K562 (cell line): ENCODE results near the gene ZYG11A. TPM values are rescaled to one million over a fixed set of nuclear protein-coding genes. Genes with fewer than 3 reads are reported as not detected.

ENCODE experiments used
- ATF7 ChIP-seq: fragments of 450-650 bp; IDR thresholded peaks from 2 replicates; pipeline ENCODE4 v1.7.1; 2014; ENCODE audit warnings: mild to moderate bottlenecking, moderate library complexity
- CC2D1A ChIP-seq: fragments of 450-650 bp; IDR thresholded peaks from 2 replicates; pipeline ENCODE4 v1.6.1; 2017; ENCODE audit warnings: mild to moderate bottlenecking
- CCNT2 ChIP-seq: IDR thresholded peaks from 2 replicates; pipeline ENCODE4 v1.6.1; 2011; ENCODE audit warnings: borderline replicate concordance, low read depth, mild to moderate bottlenecking, moderate library complexity, mixed read lengths, low read length; ENCODE audit not compliant: insufficient read length; ENCODE audit errors: extremely low read depth
- EGR1 ChIP-seq: fragments of 450-650 bp; conservative IDR thresholded peaks from 2 replicates; pipeline ENCODE4 v1.6.1; 2017; ENCODE audit warnings: mild to moderate bottlenecking
- HDAC3 ChIP-seq: fragments of 450-650 bp; IDR thresholded peaks from 2 replicates; pipeline ENCODE4 v1.6.1; 2018; ENCODE audit warnings: borderline replicate concordance, mild to moderate bottlenecking, moderate library complexity; ENCODE audit not compliant: partially characterized antibody
- HNRNPH1 ChIP-seq: fragments of 200-400 bp; formaldehyde crosslinking; optimal IDR thresholded peaks from 2 replicates; pipeline ENCODE3; 2017; ENCODE audit warnings: low read depth, mild to moderate bottlenecking, low read length, moderate library complexity
- HNRNPUL1 ChIP-seq: fragments of 200-400 bp; formaldehyde crosslinking; IDR thresholded peaks from 2 replicates; pipeline ENCODE4 v1.6.1; 2017; ENCODE audit warnings: low read length
- L3MBTL2 ChIP-seq: fragments of 450-650 bp; IDR thresholded peaks from 2 replicates; pipeline ENCODE4 v1.6.1; 2016; ENCODE audit warnings: mild to moderate bottlenecking, moderate library complexity
- MAFG ChIP-seq: fragments of 450-650 bp; conservative IDR thresholded peaks from 2 replicates; pipeline ENCODE4 v1.6.1; 2016; ENCODE audit warnings: missing genetic modification characterization, missing compliant biosample characterization
- MTA3 ChIP-seq: fragments of 450-650 bp; formaldehyde crosslinking; IDR thresholded peaks from 2 replicates; pipeline ENCODE4 v1.6.1; 2017; ENCODE audit warnings: mild to moderate bottlenecking, borderline replicate concordance
- MTF1 ChIP-seq: fragments of 250-450 bp; sonication (Bioruptor Pico); IDR thresholded peaks from 2 replicates; pipeline ENCODE4 v1.9.0; 2021; ENCODE audit warnings: moderate library complexity, mild to moderate bottlenecking, inconsistent platforms, borderline replicate concordance
- NFIC ChIP-seq: fragments of 450-650 bp; IDR thresholded peaks from 2 replicates; pipeline ENCODE4 v1.6.1; 2017; ENCODE audit warnings: mild to moderate bottlenecking, inconsistent platforms
- NFRKB ChIP-seq: fragments of 450-650 bp; IDR thresholded peaks from 2 replicates; pipeline ENCODE4 v1.6.1; 2016; ENCODE audit warnings: low read depth
- RAD21 ChIP-seq, 2 experiments: fragments of 250-450 bp in 1 of 2; fragments of 450-650 bp in 1 of 2; sonication (Bioruptor Pico) in 1 of 2; formaldehyde crosslinking in 1 of 2; IDR thresholded peaks in 1 of 2; conservative IDR thresholded peaks in 1 of 2; 2 replicates each; pipeline versions ENCODE4 v1.4.0 to v1.8.0; 2020 to 2022; ENCODE audit warnings: mild to moderate bottlenecking in 2 of 2, moderate library complexity in 1 of 2
- SMAD2 ChIP-seq: fragments of 150-350 bp; IDR thresholded peaks from 2 replicates; pipeline ENCODE4 v1.6.1; 2014; ENCODE audit warnings: low read depth, mild to moderate bottlenecking, low read length
- SMC3 ChIP-seq: conservative IDR thresholded peaks from 2 replicates; pipeline ENCODE4 v1.6.1; 2011; ENCODE audit warnings: low read depth, low read length, improper control_type of control experiment; ENCODE audit not compliant: insufficient read depth
- STAT5A ChIP-seq: IDR thresholded peaks from 2 replicates; pipeline ENCODE4 v1.6.1; 2012; ENCODE audit warnings: low read length, inconsistent platforms, borderline replicate concordance
- TAF7 ChIP-seq: fragments of 450-650 bp; IDR thresholded peaks from 2 replicates; pipeline ENCODE4 v1.6.1; 2016; ENCODE audit warnings: missing genetic modification characterization, missing compliant biosample characterization
- ZNF224 ChIP-seq: sonication (generic); formaldehyde crosslinking; IDR thresholded peaks from 2 replicates; pipeline ENCODE4 v1.8.0; 2022; ENCODE audit warnings: mild to moderate bottlenecking, missing genetic modification reagents
- polyA plus RNA-seq, 8 experiments: library from polyadenylated mRNA; depleted of rRNA in 4 of 8; stranded (reverse) in 5 of 8; unstranded in 3 of 8; fragments of >200 nt; fragmentation: Nextera tagmentation in 2 of 8; fragmentation: Illumina TruSeq in 1 of 8; extraction: Ambion mirVana in 2 of 8; extraction: Trizol in 1 of 8; gene quantifications; 2 replicates each; pipeline versions ENCODE4 v1.2.1 to v1.2.3, GENCODE V29; 2011 to 2014; ENCODE audit warnings: inconsistent platforms in 1 of 8, missing spikeins in 1 of 8
- total RNA-seq, 7 experiments: library from RNA; depleted of rRNA in 6 of 7; stranded (reverse); fragments of >200 nt in 6 of 7; fragmentation: Illumina TruSeq in 2 of 7; extraction: Trizol in 2 of 7; gene quantifications; 2 replicates each; pipeline versions ENCODE4 v1.2.1 to v1.2.3, GENCODE V29; 2011 to 2021; ENCODE audit warnings: low replicate concordance in 1 of 7
- TF ChIP-seq, protein P1 (sequence below), 2 experiments: fragments of 450-650 bp; conservative IDR thresholded peaks; 2 replicates each; pipeline ENCODE4 v1.6.1; 2017; ENCODE audit warnings: mild to moderate bottlenecking in 2 of 2, moderate library complexity in 2 of 2
- TF ChIP-seq, protein P2 (sequence below): fragments of 250-450 bp; sonication (Bioruptor Pico); IDR thresholded peaks from 2 replicates; pipeline ENCODE4 v1.8.0; 2022; ENCODE audit warnings: moderate library complexity, mild to moderate bottlenecking, inconsistent platforms
- TF ChIP-seq, protein P3 (sequence below): sonication (generic); formaldehyde crosslinking; IDR thresholded peaks from 2 replicates; pipeline ENCODE4 v1.8.0; 2022; ENCODE audit warnings: mild to moderate bottlenecking, missing genetic modification reagents
- TF ChIP-seq, protein P4 (sequence below): fragments of 450-650 bp; formaldehyde crosslinking; IDR thresholded peaks from 2 replicates; pipeline ENCODE4 v1.4.0; 2020; ENCODE audit warnings: mild to moderate bottlenecking, moderate library complexity
- TF ChIP-seq, protein P5 (sequence below): fragments of 450-650 bp; IDR thresholded peaks from 2 replicates; pipeline ENCODE4 v1.6.1; 2016; ENCODE audit warnings: missing biosample characterization, missing genetic modification characterization

The ZYG11A gene
- total and polyA plus RNA-seq, 9 of the 15 experiments (the other 6 are each of a cell fraction or from before 2014, with no cell fraction given), result 4.5 to 21.9 (median 14.0) TPM

DNA sequence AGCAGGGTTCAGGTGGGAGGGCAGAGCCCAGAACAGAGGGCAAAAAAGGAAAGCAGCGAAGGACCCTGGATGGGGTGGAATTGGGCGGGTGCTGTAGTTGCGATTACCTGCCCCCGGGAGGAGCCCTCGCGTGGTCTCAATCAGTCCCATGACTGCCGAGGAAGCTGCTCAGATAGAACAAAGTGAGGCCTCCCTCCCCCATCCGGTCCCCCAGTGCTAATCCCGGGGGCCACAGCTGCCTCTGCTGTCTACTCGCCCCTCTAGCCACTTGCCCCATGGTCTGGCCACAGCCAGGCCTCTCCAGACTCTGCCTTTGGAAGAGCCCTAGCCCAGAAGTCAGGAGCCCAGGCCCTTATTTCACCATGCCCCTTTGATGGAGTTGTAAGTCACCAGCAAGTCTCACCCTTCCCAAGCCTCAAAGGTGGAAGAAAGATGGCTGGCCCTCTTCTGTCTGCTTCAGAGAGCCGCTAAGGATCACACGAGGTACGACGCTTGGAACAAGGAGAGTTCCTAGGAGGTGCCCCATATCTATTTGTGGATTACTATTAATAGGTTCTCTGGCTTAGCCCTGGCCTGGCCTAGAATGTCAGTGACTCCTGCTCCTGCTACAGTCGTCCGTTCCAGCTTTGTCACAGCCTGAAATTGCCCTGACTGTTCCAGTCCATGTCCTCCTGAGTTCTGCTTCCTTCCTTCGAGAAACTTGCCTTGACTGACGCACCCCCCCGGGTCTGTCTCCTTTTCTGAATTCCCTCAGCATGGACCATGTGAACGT is 62.6 kb downstream of the ZYG11A start (continued):
- TF ChIP-seq SMC3, result peak; percentile 55; the same call in 1 of the 2 replicates
- no peak for TF ChIP-seq MTF1
- no peak for TF ChIP-seq ZNF224 (CRISPR knock-in tag)
- TF ChIP-seq HDAC3, result no peak
- TF ChIP-seq, protein P1, sequence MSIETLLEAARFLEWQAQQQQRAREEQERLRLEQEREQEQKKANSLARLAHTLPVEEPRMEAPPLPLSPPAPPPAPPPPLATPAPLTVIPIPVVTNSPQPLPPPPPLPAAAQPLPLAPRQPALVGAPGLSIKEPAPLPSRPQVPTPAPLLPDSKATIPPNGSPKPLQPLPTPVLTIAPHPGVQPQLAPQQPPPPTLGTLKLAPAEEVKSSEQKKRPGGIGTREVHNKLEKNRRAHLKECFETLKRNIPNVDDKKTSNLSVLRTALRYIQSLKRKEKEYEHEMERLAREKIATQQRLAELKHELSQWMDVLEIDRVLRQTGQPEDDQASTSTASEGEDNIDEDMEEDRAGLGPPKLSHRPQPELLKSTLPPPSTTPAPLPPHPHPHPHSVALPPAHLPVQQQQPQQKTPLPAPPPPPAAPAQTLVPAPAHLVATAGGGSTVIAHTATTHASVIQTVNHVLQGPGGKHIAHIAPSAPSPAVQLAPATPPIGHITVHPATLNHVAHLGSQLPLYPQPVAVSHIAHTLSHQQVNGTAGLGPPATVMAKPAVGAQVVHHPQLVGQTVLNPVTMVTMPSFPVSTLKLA (conservative IDR thresholded peaks at IDR 0.05), result no peak
- TF ChIP-seq ATF7, result no peak
- TF ChIP-seq EGR1, result no peak
- no peak for TF ChIP-seq HNRNPUL1
- no peak for TF ChIP-seq CCNT2
- TF ChIP-seq, protein P2, sequence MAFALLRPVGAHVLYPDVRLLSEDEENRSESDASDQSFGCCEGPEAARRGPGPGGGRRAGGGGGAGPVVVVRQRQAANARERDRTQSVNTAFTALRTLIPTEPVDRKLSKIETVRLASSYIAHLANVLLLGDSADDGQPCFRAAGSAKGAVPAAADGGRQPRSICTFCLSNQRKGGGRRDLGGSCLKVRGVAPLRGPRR (CRISPR knock-in tag), result no peak
- no peak for TF ChIP-seq SMAD2
- no peak for TF ChIP-seq TAF7
- TF ChIP-seq MAFG, result no peak
- TF ChIP-seq MTA3, result no peak; the same call in 1 of the 2 replicates
- TF ChIP-seq, protein P3, sequence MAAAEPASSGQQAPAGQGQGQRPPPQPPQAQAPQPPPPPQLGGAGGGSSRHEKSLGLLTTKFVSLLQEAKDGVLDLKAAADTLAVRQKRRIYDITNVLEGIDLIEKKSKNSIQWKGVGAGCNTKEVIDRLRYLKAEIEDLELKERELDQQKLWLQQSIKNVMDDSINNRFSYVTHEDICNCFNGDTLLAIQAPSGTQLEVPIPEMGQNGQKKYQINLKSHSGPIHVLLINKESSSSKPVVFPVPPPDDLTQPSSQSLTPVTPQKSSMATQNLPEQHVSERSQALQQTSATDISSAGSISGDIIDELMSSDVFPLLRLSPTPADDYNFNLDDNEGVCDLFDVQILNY, result no peak
- no peak for TF ChIP-seq NFRKB
- no peak for TF ChIP-seq NFIC
- TF ChIP-seq CC2D1A, result 0 out of 2 replicates have a peak, but pooled peaks have one; percentile 57
- TF ChIP-seq L3MBTL2, result peak; percentile 23; the same call in 1 of the 2 replicates
- TF ChIP-seq, protein P4, sequence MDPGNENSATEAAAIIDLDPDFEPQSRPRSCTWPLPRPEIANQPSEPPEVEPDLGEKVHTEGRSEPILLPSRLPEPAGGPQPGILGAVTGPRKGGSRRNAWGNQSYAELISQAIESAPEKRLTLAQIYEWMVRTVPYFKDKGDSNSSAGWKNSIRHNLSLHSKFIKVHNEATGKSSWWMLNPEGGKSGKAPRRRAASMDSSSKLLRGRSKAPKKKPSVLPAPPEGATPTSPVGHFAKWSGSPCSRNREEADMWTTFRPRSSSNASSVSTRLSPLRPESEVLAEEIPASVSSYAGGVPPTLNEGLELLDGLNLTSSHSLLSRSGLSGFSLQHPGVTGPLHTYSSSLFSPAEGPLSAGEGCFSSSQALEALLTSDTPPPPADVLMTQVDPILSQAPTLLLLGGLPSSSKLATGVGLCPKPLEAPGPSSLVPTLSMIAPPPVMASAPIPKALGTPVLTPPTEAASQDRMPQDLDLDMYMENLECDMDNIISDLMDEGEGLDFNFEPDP (CRISPR knock-in tag), result no peak
- no peak for TF ChIP-seq HNRNPH1
- peak; percentile 72 to 82 for TF ChIP-seq RAD21 (CRISPR knock-in tag; conservative IDR thresholded peaks at IDR 0.05 in 1 of 2, IDR thresholded peaks at IDR 0.05 in 1 of 2)
- TF ChIP-seq STAT5A, result no peak
- TF ChIP-seq, protein P5, sequence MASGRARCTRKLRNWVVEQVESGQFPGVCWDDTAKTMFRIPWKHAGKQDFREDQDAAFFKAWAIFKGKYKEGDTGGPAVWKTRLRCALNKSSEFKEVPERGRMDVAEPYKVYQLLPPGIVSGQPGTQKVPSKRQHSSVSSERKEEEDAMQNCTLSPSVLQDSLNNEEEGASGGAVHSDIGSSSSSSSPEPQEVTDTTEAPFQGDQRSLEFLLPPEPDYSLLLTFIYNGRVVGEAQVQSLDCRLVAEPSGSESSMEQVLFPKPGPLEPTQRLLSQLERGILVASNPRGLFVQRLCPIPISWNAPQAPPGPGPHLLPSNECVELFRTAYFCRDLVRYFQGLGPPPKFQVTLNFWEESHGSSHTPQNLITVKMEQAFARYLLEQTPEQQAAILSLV (tag), result no peak
